ENCODE results near the gene FOXP1. TPM values are rescaled to one million over a fixed set of nuclear protein-coding genes. Genes with fewer than 3 reads are reported as not detected.

The FOXP1 gene
- total and polyA plus RNA-seq, 2 of the 8 experiments (the other 6 are each of a cell fraction or from before 2014, with no cell fraction given) = 13.9 to 25.4 TPM

DNA sequence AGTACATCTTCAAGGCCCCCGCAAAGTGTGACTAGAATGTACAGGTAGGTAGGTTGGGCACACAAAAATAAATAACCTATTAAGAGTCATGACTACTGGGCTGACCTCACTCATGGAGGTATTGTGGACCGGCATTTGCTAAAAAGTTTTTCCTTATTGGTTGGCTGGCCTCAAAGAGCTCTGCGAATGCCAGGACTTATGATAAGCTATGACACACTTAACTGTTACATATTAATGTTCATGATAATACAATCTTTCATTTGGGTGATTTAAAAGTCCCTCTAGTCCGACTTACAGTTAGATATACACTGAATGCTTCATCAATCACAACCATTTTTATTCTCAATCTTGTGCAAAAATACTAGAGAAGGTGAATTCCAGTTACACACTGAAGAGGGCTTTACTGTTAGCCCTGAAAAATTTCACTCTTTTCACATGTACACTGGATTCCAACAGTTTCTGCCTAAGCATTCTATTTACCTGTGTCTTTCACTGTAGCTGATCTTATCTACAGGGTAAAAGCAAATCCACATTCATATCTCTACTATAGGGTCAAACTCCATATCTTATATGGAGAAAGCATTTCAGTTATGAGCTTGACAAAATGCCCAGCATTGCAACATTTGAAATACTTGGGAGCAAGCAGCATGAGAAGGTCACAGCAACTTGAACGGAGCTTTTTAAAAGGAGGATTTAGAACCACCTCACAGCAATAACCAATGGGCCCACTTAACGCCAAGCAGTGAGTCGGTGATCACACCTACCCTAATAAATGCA is 329.1 kb downstream of the FOXP1 start:
- peaks cover 1 to 7% (median 4%) of the 10 kb centered on the region in 4 experiments; a peak in 4 of 7 replicates for H3K4me1 ChIP-seq (replicated peaks in 1 of 4; ENCODE audit: control insufficient read depth in 3 of 4, insufficient read depth in 4 of 4, low read length in 3 of 4)
- H3K27ac ChIP-seq (ENCODE audit: low read depth, low read length) = no peak overlapping the region
- H4K5ac ChIP-seq (ENCODE audit: insufficient read length, low read depth, low read length) = no peak overlapping the region
- H3K18ac ChIP-seq (ENCODE audit: extremely low read depth, low read length) = no peak overlapping the region
- H3K36me3 ChIP-seq (ENCODE audit: control insufficient read depth in 2 of 4, insufficient read depth in 4 of 4, low read length in 3 of 4) = no peaks in the 10 kb centered on the region
- no peak overlapping the region for H3K4ac ChIP-seq (replicated peaks; ENCODE audit: insufficient read length, low read depth, low read length)
- H2BK15ac ChIP-seq (ENCODE audit: low read length) = no peak overlapping the region
- no peak overlapping the region for H3K14ac ChIP-seq (ENCODE audit: insufficient read length)
- H4K91ac ChIP-seq (replicated peaks; ENCODE audit: insufficient read length, low read length) = no peak overlapping the region
- H3K27me3 ChIP-seq (replicated peaks in 1 of 4; ENCODE audit: control insufficient read depth in 3 of 4, extremely low read depth in 1 of 4, insufficient read depth in 3 of 4, low read length in 3 of 4) = no peaks in the 10 kb centered on the region
- ChIA-PET POLR2A (ENCODE audit: partially characterized antibody) (no interaction called here), CTCF (ENCODE audit: partially characterized antibody) (interaction anchor here (0.9 to 1.6 kb wide), 2 partner anchors 26 to 144 kb away, joined by 3 to 4 read pairs; no protein-coding TSS in a partner anchor)
- H3K9me3 ChIP-seq (ENCODE audit: insufficient read depth in 2 of 2, low read depth in 1 of 2, low read length in 1 of 2) = no peaks in the 10 kb centered on the region
- peaks cover 5% of the 10 kb centered on the region; the same call in 1 of the 2 replicates for H3K79me1 ChIP-seq (ENCODE audit: low read depth, low read length)
- no peak overlapping the region for H3K56ac ChIP-seq (replicated peaks; ENCODE audit: insufficient read length, low read depth, low read length)
- no peak overlapping the region for H3K4me2 ChIP-seq (ENCODE audit: insufficient read depth in 1 of 2, low read depth in 2 of 2, low read length in 2 of 2)
- H3K79me2 ChIP-seq (ENCODE audit: control insufficient read depth in 1 of 2, insufficient read depth in 2 of 2, low read length in 2 of 2) = peaks cover 1 to 19% of the 10 kb centered on the region in 2 experiments; a peak in 1 of 4 replicates
- H4K20me1 ChIP-seq (replicated peaks in 1 of 2; ENCODE audit: control insufficient read depth in 1 of 2, insufficient read depth in 2 of 2, low read length in 2 of 2) = no peaks in the 10 kb centered on the region
- no peak overlapping the region for H2AFZ ChIP-seq (ENCODE audit: low read length)
- no peak overlapping the region for H2BK5ac ChIP-seq (ENCODE audit: low read depth, low read length)
- 91% methylated on average over 7 of the region's 7 CpGs; no CpG with 5 or more reads in 1 of the 2 experiments for WGBS, 2 experiments (ENCODE audit: extremely low coverage in 1 of 2, insufficient coverage in 1 of 2, insufficient read length in 1 of 2, insufficient replicate concordance in 2 of 2, low coverage in 1 of 2, low lambda C conversion rate in 2 of 2, missing lambda C conversion rate in 1 of 2)
- no peak overlapping the region for H2AK5ac ChIP-seq (ENCODE audit: low read depth, low read length)
- H4K8ac ChIP-seq (ENCODE audit: extremely low read depth, insufficient read depth, low read length) = no peak overlapping the region
- no peak overlapping the region for H2BK120ac ChIP-seq (replicated peaks; ENCODE audit: low read depth, low read length)
- H2BK12ac ChIP-seq (ENCODE audit: low read depth, low read length) = no peak overlapping the region
- FAIRE-seq (no peak), DNase-seq (ENCODE audit: low read depth in 1 of 2, low spot score in 2 of 2) (no peak)
- H3K4me3 ChIP-seq (ENCODE audit: extremely low read depth in 1 of 4, insufficient read depth in 2 of 4, low read depth in 3 of 4, low read length in 4 of 4) = no peak overlapping the region
- H3K23me2 ChIP-seq (ENCODE audit: low read depth, low read length) = no peaks in the 10 kb centered on the region; the same call in 1 of the 2 replicates
- H3K9ac ChIP-seq (replicated peaks in 1 of 4; ENCODE audit: extremely low read depth in 1 of 4, low read depth in 3 of 4, low read length in 3 of 4) = no peak overlapping the region
- no peak overlapping the region for H2BK20ac ChIP-seq (ENCODE audit: low read length)
- no peak overlapping the region for H3K23ac ChIP-seq (ENCODE audit: insufficient read length)
- TF ChIP-seq JUN (IDR thresholded peaks at IDR 0.05; ENCODE audit: low read depth, low read length) (no peak), SIRT6 (IDR thresholded peaks at IDR 0.05; ENCODE audit: low read length) (no peak), TAF1 (IDR thresholded peaks at IDR 0.05; ENCODE audit: low read depth, low read length) (no peak), HDAC2 (IDR thresholded peaks at IDR 0.05; ENCODE audit: borderline replicate concordance in 1 of 2, low read depth in 2 of 2, low read length in 2 of 2) (no peak), HDAC6 (IDR thresholded peaks at IDR 0.05; ENCODE audit: low read depth, low read length) (no peak), SP4 (IDR thresholded peaks at IDR 0.05; ENCODE audit: low read length) (no peak), TBP (IDR thresholded peaks at IDR 0.05; ENCODE audit: low read depth, low read length) (no peak), SIN3A (conservative IDR thresholded peaks at IDR 0.05 in 1 of 2, IDR thresholded peaks at IDR 0.05 in 1 of 2; ENCODE audit: low read depth in 1 of 2, low read length in 2 of 2) (no peak), CHD2 (IDR thresholded peaks at IDR 0.05; ENCODE audit: low read length) (no peak), BRCA1 (IDR thresholded peaks at IDR 0.05; ENCODE audit: low read depth, low read length) (no peak), BCL11A (IDR thresholded peaks at IDR 0.05; ENCODE audit: low read depth in 2 of 2, low read length in 2 of 2) (no peak)
- TF ChIP-seq, protein P1, sequence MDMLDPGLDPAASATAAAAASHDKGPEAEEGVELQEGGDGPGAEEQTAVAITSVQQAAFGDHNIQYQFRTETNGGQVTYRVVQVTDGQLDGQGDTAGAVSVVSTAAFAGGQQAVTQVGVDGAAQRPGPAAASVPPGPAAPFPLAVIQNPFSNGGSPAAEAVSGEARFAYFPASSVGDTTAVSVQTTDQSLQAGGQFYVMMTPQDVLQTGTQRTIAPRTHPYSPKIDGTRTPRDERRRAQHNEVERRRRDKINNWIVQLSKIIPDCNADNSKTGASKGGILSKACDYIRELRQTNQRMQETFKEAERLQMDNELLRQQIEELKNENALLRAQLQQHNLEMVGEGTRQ (IDR thresholded peaks at IDR 0.05; ENCODE audit: low read length) = no peak

All from H1 (cell line).